OCI-LY1 (cell line): Measurements from ENCODE around the gene DCP1B.

Experiments
- H2AFZ ChIP-seq: fragments of 200-600 bp; sonication (generic), shearing (Covaris generic); 2 replicates; pipeline ENCODE4 v1.6.0; 2014; ENCODE audit warnings: antibody characterized with exemption, mild to moderate bottlenecking, low read length
- H3F3A ChIP-seq: fragments of 200-600 bp; sonication (generic), shearing (Covaris generic); 2 replicates; pipeline ENCODE4 v1.6.0; 2014; ENCODE audit warnings: mild to moderate bottlenecking, antibody characterized with exemption, low read length, moderate library complexity; ENCODE audit not compliant: insufficient read depth
- H3K27ac ChIP-seq: fragments of 200-600 bp; sonication (generic); 2 replicates; pipeline ENCODE4 v1.5.1; 2014; ENCODE audit warnings: low read length, mixed run types, mild to moderate bottlenecking, low read depth; ENCODE audit not compliant: poor library complexity, severe bottlenecking
- H3K27me3 ChIP-seq: fragments of 200-600 bp; sonication (generic); 2 replicates; pipeline ENCODE4 v1.6.0; 2014; ENCODE audit warnings: antibody characterized with exemption, mild to moderate bottlenecking, low read length, moderate library complexity; ENCODE audit not compliant: insufficient read depth
- H3K36me3 ChIP-seq: fragments of 200-600 bp; sonication (generic); 2 replicates; pipeline ENCODE4 v1.6.1; 2014; ENCODE audit warnings: mild to moderate bottlenecking, antibody characterized with exemption, low read length, moderate library complexity, mixed read lengths; ENCODE audit not compliant: insufficient read depth
- H3K4me1 ChIP-seq: fragments of 200-600 bp; sonication (generic); 2 replicates; pipeline ENCODE4 v1.5.1; 2014; ENCODE audit warnings: mild to moderate bottlenecking, low read length, moderate library complexity; ENCODE audit not compliant: insufficient read depth, severe bottlenecking
- H3K4me2 ChIP-seq: fragments of 200-600 bp; sonication (generic), shearing (Covaris generic); 2 replicates; pipeline ENCODE4 v1.6.1; 2014; ENCODE audit warnings: low read length
- H3K4me3 ChIP-seq: fragments of 200-600 bp; sonication (generic); 2 replicates; pipeline ENCODE4 v1.5.1; 2014; ENCODE audit warnings: low read length, low read depth, mild to moderate bottlenecking, mixed read lengths; ENCODE audit not compliant: poor library complexity, severe bottlenecking
- H3K79me2 ChIP-seq: fragments of 200-600 bp; shearing (Covaris generic); 2 replicates; pipeline ENCODE4 v1.6.1; 2016; ENCODE audit warnings: mixed run types, low read length, mixed read lengths; ENCODE audit not compliant: insufficient read depth
- H3K9ac ChIP-seq: fragments of 200-600 bp; sonication (generic), shearing (Covaris generic); 2 replicates; pipeline ENCODE4 v1.6.1; 2014; ENCODE audit warnings: mild to moderate bottlenecking, low read length, mixed read lengths
- H3K9me2 ChIP-seq: fragments of 200-600 bp; sonication (generic), shearing (Covaris generic); 2 replicates; pipeline ENCODE4 v1.6.1; 2014; ENCODE audit warnings: low read depth, mild to moderate bottlenecking, low read length, mixed read lengths
- H3K9me3 ChIP-seq: fragments of 200-600 bp; shearing (Covaris generic); 2 replicates; pipeline ENCODE4 v1.6.1; 2014; ENCODE audit warnings: low read length, mixed read lengths
- H4K20me1 ChIP-seq: fragments of 200-600 bp; sonication (generic), shearing (Covaris generic); 2 replicates; pipeline ENCODE4 v1.6.0; 2016; ENCODE audit warnings: mild to moderate bottlenecking, low read length; ENCODE audit not compliant: insufficient read depth
- EZH2 ChIP-seq: fragments of 200-600 bp; sonication (generic), shearing (Covaris generic); IDR thresholded peaks from 2 replicates; pipeline ENCODE4 v1.8.0; 2017; ENCODE audit warnings: borderline replicate concordance, mixed run types, mild to moderate bottlenecking, antibody characterized with exemption, low read length, moderate library complexity, mixed read lengths
- TF ChIP-seq, protein P1 (sequence below): fragments of 200-600 bp; sonication (generic), shearing (Covaris generic); IDR thresholded peaks from 2 replicates; pipeline ENCODE4 v1.5.1; 2017; ENCODE audit warnings: mild to moderate bottlenecking, antibody characterized with exemption, low read length, moderate library complexity, mixed read lengths

The DCP1B gene

DNA sequence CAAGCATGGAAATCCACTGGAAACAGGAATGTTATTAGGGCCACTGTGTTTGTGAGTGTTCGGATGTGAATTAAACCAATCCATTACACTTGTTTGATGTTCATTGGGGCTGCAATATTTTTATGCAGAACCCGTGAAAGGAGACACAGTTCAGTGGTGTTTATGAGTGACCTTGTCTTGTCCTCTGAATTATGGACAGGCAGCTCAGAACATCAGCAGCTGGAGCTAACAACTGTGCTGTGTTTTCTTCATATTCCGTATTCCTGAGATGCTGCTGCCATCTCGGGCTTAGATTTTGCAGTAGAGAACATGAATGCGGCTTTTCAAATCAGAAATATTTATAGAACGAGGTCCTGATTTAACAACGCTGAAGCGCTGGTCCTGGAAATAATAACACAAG, 28.2 kb upstream of the DCP1B start:
- H3K9me2 ChIP-seq: no peaks in the 10 kb centered on the region
- no peaks in the 10 kb centered on the region for H3K36me3 ChIP-seq
- 0 out of 2 replicates have a peak, but pooled peaks cover 5% of the 10 kb centered on the region for H3K27me3 ChIP-seq
- H3K4me3 ChIP-seq: no peak overlapping the region
- H3F3A ChIP-seq: no peaks in the 10 kb centered on the region
- H3K9me3 ChIP-seq: no peaks in the 10 kb centered on the region
- peaks cover 9% of the 10 kb centered on the region for H3K4me1 ChIP-seq
- no peak overlapping the region for H3K27ac ChIP-seq
- TF ChIP-seq, protein P1, sequence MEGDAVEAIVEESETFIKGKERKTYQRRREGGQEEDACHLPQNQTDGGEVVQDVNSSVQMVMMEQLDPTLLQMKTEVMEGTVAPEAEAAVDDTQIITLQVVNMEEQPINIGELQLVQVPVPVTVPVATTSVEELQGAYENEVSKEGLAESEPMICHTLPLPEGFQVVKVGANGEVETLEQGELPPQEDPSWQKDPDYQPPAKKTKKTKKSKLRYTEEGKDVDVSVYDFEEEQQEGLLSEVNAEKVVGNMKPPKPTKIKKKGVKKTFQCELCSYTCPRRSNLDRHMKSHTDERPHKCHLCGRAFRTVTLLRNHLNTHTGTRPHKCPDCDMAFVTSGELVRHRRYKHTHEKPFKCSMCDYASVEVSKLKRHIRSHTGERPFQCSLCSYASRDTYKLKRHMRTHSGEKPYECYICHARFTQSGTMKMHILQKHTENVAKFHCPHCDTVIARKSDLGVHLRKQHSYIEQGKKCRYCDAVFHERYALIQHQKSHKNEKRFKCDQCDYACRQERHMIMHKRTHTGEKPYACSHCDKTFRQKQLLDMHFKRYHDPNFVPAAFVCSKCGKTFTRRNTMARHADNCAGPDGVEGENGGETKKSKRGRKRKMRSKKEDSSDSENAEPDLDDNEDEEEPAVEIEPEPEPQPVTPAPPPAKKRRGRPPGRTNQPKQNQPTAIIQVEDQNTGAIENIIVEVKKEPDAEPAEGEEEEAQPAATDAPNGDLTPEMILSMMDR: no peak
- TF ChIP-seq EZH2: no peak
- no peaks in the 10 kb centered on the region for H4K20me1 ChIP-seq
- H3K4me2 ChIP-seq: no peak overlapping the region
- no peak overlapping the region for H3K9ac ChIP-seq
- H3K79me2 ChIP-seq: no peaks in the 10 kb centered on the region
- no peak overlapping the region for H2AFZ ChIP-seq

DNA sequence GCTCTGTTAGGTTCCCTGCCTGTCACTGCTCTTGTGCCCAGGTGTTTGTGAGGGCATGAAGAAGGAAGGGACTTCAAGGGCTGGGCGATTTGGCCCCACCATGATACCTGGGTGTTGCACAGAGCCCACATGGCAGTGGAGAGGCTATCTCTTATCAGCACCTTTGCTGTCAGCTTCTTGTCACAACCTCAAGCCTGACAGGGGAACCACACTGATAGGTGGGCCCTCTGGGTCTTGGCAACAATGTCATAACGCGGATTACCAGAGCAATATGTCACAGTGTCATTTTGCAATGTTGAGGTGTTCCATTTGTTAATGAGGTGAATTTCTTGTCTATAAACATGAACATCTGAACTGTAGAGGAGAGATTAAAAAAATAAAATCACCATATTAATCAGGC, 25.6 kb upstream of the DCP1B start:
- Histone ChIP-seq H3K27me3 (0 out of 2 replicates have a peak, but pooled peaks cover 5% of the 10 kb centered on the region), H3K27ac (no peak overlapping the region), H2AFZ (no peak overlapping the region), H3K9me3 (no peaks in the 10 kb centered on the region), H4K20me1 (no peaks in the 10 kb centered on the region), H3F3A (no peaks in the 10 kb centered on the region), H3K36me3 (no peaks in the 10 kb centered on the region), H3K79me2 (no peaks in the 10 kb centered on the region), H3K4me1 (peaks cover 3% of the 10 kb centered on the region), H3K4me2 (no peak overlapping the region), H3K9me2 (no peaks in the 10 kb centered on the region), H3K9ac (no peak overlapping the region), H3K4me3 (no peak overlapping the region)
- TF ChIP-seq EZH2: no peak
- TF ChIP-seq, protein P1: no peak

DNA sequence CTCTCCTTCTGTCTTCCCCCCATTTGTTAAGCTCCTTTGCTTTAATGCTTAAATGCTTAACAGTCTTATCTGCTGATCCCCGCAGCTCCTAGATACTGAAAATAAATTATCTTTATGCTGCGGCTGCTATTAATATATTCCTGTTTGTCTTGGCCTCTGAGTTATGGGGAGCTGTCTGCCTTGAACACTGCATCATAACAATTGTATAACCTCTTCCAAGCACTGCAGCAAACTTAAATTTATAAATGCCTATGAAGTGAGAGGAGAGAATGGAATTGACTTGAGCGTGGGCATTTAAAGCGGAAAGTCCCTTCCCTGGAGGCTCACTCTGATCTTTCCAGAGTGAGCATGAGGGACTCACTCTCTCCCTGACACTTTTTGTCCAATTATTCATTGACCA, 23.1 kb upstream of the DCP1B start:
- H3F3A ChIP-seq: no peaks in the 10 kb centered on the region
- H3K9me2 ChIP-seq: no peaks in the 10 kb centered on the region
- no peak overlapping the region for H3K27ac ChIP-seq
- TF ChIP-seq, protein P1: no peak
- no peak for TF ChIP-seq EZH2
- H2AFZ ChIP-seq: no peak overlapping the region
- H3K27me3 ChIP-seq: 0 out of 2 replicates have a peak, but pooled peaks cover 13% of the 10 kb centered on the region
- no peaks in the 10 kb centered on the region for H3K36me3 ChIP-seq
- H3K79me2 ChIP-seq: no peaks in the 10 kb centered on the region
- H3K9ac ChIP-seq: no peak overlapping the region
- H3K4me2 ChIP-seq: no peak overlapping the region
- H3K4me3 ChIP-seq: no peak overlapping the region
- no peaks in the 10 kb centered on the region for H3K4me1 ChIP-seq
- no peaks in the 10 kb centered on the region for H3K9me3 ChIP-seq
- no peaks in the 10 kb centered on the region for H4K20me1 ChIP-seq
